HK-2 (cell line): ENCODE results near the gene CFAP54.
"Not testable (repeated sequence)": the region's sequence is repeated elsewhere in the genome, so short reads cannot be mapped to it uniquely, and the experiment has no call there.

Experiments
- DNase-seq: peaks from one replicate; pipeline ENCODE4 v3.0.0-alpha.2; 2018; ENCODE audit not compliant: unreplicated experiment

Gene CFAP54

GRCh38 chr12:96489392-96490056, at the start of gene CFAP54:
Gene CFAP54 (plus strand): TSS chr12:96489577. CDS start chr12:96489610, 33 bp downstream.
- DNase-seq: peak; percentile 92

- DNase-seq: no peak
Measured at GRCh38 chr12:96441816-96442215, 47.6 kb upstream of the CFAP54 start.

GRCh38 chr12:96442906-96443305, 46.5 kb upstream of the CFAP54 start:
- DNase-seq: no peak

GRCh38 chr12:96444399-96444798, 45.0 kb upstream of the CFAP54 start:
- DNase-seq: no peak

- DNase-seq: no peak
Measured at GRCh38 chr12:96445691-96446583, 43.4 kb upstream of the CFAP54 start.

GRCh38 chr12:96447256-96447655, 42.1 kb upstream of the CFAP54 start:
- DNase-seq: no peak

GRCh38 chr12:96448300-96448699, 41.1 kb upstream of the CFAP54 start:
- DNase-seq: no peak

GRCh38 chr12:96452261-96452922, 37.0 kb upstream of the CFAP54 start:
- DNase-seq: no peak

- DNase-seq: no peak
Measured at GRCh38 chr12:96454396-96454795, 35.0 kb upstream of the CFAP54 start.

- no peak for DNase-seq
Measured at GRCh38 chr12:96456265-96456974, 33.0 kb upstream of the CFAP54 start.

- no peak for DNase-seq
Measured at GRCh38 chr12:96457191-96457930, 32.0 kb upstream of the CFAP54 start.

- DNase-seq: not testable (repeated sequence)
Measured at GRCh38 chr12:96459281-96459680, 30.1 kb upstream of the CFAP54 start.

- no peak for DNase-seq
Measured at GRCh38 chr12:96462571-96463280, 26.7 kb upstream of the CFAP54 start.

GRCh38 chr12:96465896-96466295, 23.5 kb upstream of the CFAP54 start:
- no peak for DNase-seq

- no peak for DNase-seq
Measured at GRCh38 chr12:96466939-96467751, 22.2 kb upstream of the CFAP54 start.

- DNase-seq: no peak
Measured at GRCh38 chr12:96471368-96472050, 17.9 kb upstream of the CFAP54 start.

- DNase-seq: no peak
Measured at GRCh38 chr12:96472384-96472783, 17.0 kb upstream of the CFAP54 start.

- no peak for DNase-seq
Measured at GRCh38 chr12:96473394-96474093, 15.8 kb upstream of the CFAP54 start.
